Adrenal gland (tissue), 12 donors: Measurements from ENCODE around the gene MYBPHL. TPM values are rescaled to one million over a fixed set of nuclear protein-coding genes. Genes with fewer than 3 reads are reported as not detected.

Experiments
- DNase-seq, 7 donors: peaks; one replicate each; pipeline ENCODE4 v3.0.0-alpha.2; 2019 to 2020
- H3K27ac ChIP-seq, 5 donors: fragments of 200-600 bp; sonication (generic) in 4 of 5; 1 replicate in 3 of 5; 2 replicates in 2 of 5; pipeline versions ENCODE4 v1.5.1 to v1.8.0; 2016 to 2020; ENCODE audit warnings: mild to moderate bottlenecking in 1 of 5
- H3K27me3 ChIP-seq: fragments of 200-600 bp; 2 replicates; pipeline ENCODE4 v1.8.0; 2021
- H3K36me3 ChIP-seq, 2 donors: fragments of 200-600 bp; replicated peaks in 1 of 2; 1 replicate in 1 of 2; 2 replicates in 1 of 2; pipeline versions ENCODE4 v1.5.1 to v1.8.0; 2018 to 2022
- H3K4me1 ChIP-seq, 2 donors: fragments of 200-600 bp; replicated peaks in 1 of 2; 1 replicate in 1 of 2; 2 replicates in 1 of 2; pipeline versions ENCODE4 v1.5.1 to v1.8.0; 2018 to 2021
- H3K4me3 ChIP-seq, 4 donors: fragments of 200-600 bp; sonication (generic) in 3 of 4; one replicate each; pipeline ENCODE4 v1.5.1; 2016 to 2018
- H3K9me3 ChIP-seq, 3 donors: fragments of 200-600 bp; sonication (generic) in 1 of 3; replicated peaks in 1 of 3; 1 replicate in 2 of 3; 2 replicates in 1 of 3; pipeline versions ENCODE4 v1.5.1 to v1.8.0; 2016 to 2021
- POLR2A ChIP-seq, 2 donors: fragments of 450-650 bp; IDR thresholded peaks; one replicate each; pipeline ENCODE4 v1.6.1; 2017; ENCODE audit warnings: antibody characterized with exemption in 2 of 2, mild to moderate bottlenecking in 2 of 2, moderate library complexity in 1 of 2
- WGBS, 4 donors: extraction: QIAGEN DNeasy Blood & Tissue Kit in 2 of 4; methylation state at CpG; one replicate each; pipeline versions ENCODE4 v1.1.5 to v1.1.7; 2013 to 2017; 5-methylcytosine and 5-hydroxymethylcytosine counted together
- intact Hi-C, 2 donors: fragments of 100-400 bp; cut with DNase I; formaldehyde crosslinking; loops; one replicate each; pipeline versions ENCODE4 v1.14.1 to v1.15.0; 2022 to 2023
- polyA plus RNA-seq, 3 donors: library from polyadenylated mRNA; stranded (reverse); fragments of 200-250 nt in 2 of 3; fragments of 350-450 nt in 1 of 3; fragmentation: Illumina TruSeq in 1 of 3; extraction: RNeasy Lipid Tissue Mini Kit (QIAGEN cat#74804) in 1 of 3; gene quantifications; one replicate each; pipeline ENCODE4 v1.2.3, GENCODE V29; 2013 to 2014
- total RNA-seq, 9 donors: library from RNA; depleted of rRNA in 4 of 9; stranded (reverse); fragments of >200 nt in 4 of 9; fragments of 120-200 nt in 1 of 9; fragmentation: NEBNext Ultra II Directional in 1 of 9; extraction: Animal tissue kit (Norgen Biotek cat#: 25700) in 1 of 9; gene quantifications; one replicate each; pipeline versions ENCODE4 v1.1.0 to v1.2.4, GENCODE V29; 2013 to 2023
- TF ChIP-seq, protein P1 (sequence below), 6 experiments: fragments of 450-650 bp in 4 of 6; fragments of 200-600 bp in 2 of 6; sonication (generic) in 1 of 6; IDR thresholded peaks; 1 replicate in 5 of 6; 2 replicates in 1 of 6; pipeline versions ENCODE4 v1.5.1 to v1.8.0; 2016 to 2021; ENCODE audit warnings: antibody characterized with exemption in 6 of 6, mild to moderate bottlenecking in 2 of 6, moderate library complexity in 1 of 6
- donor health status: healthy with polysubstance abuse.
- donor health status: Bipolar disorder and iron deficiency.
- donor health status: DM: yes; HTN: yes; CAD: no.
- donor health status: DM: no; HTN: no; CAD: no.
- donor health status: DM: no; HTN: no; CAD: no.
- donor health status: DM: yes; HTN: yes; CAD: no.

MYBPHL gene
- total and polyA plus RNA-seq, 12 donors: 0.32 to 12.3 (median 0.51) TPM; not detected in 6

DNA sequence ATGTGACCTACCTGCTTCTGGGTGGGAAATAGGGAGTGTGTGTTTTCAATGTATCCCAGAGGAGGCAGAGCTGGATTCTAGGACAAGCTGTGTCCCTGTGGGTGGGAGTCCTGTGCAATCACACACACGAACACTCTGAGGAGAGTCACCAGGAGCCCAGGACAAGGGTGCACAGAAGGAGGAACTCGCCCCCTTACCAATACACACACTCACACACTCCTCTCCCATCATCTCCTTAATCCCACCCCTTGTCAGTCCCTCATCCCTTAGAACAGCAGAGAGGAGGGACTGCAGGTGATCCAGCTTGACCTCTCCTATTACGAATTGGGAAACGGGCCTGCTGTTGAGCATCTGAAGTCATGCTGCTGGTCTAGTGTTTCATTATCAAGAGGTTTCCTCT is 8.5 kb upstream of the MYBPHL start:
- peaks cover 0 to 7% of the 10 kb centered on the region in 2 donors for H3K36me3 ChIP-seq
- TF ChIP-seq, protein P1, sequence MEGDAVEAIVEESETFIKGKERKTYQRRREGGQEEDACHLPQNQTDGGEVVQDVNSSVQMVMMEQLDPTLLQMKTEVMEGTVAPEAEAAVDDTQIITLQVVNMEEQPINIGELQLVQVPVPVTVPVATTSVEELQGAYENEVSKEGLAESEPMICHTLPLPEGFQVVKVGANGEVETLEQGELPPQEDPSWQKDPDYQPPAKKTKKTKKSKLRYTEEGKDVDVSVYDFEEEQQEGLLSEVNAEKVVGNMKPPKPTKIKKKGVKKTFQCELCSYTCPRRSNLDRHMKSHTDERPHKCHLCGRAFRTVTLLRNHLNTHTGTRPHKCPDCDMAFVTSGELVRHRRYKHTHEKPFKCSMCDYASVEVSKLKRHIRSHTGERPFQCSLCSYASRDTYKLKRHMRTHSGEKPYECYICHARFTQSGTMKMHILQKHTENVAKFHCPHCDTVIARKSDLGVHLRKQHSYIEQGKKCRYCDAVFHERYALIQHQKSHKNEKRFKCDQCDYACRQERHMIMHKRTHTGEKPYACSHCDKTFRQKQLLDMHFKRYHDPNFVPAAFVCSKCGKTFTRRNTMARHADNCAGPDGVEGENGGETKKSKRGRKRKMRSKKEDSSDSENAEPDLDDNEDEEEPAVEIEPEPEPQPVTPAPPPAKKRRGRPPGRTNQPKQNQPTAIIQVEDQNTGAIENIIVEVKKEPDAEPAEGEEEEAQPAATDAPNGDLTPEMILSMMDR (IDR thresholded peaks at IDR 0.05): no peak
- no peak for TF ChIP-seq POLR2A (IDR thresholded peaks at IDR 0.05)
- H3K27me3 ChIP-seq: no peaks in the 10 kb centered on the region
- no peaks in the 10 kb centered on the region for H3K9me3 ChIP-seq
- H3K27ac ChIP-seq: no peak overlapping the region
- DNase-seq: peak in 1 of 7 donors; percentile 5
- intact Hi-C loops: no loop called here
- H3K4me1 ChIP-seq: no peaks in the 10 kb centered on the region
- H3K4me3 ChIP-seq: no peak overlapping the region
- 94 to 96% (median 95%) methylated on average over 4 of the region's 4 CpGs for WGBS, 4 donors

DNA sequence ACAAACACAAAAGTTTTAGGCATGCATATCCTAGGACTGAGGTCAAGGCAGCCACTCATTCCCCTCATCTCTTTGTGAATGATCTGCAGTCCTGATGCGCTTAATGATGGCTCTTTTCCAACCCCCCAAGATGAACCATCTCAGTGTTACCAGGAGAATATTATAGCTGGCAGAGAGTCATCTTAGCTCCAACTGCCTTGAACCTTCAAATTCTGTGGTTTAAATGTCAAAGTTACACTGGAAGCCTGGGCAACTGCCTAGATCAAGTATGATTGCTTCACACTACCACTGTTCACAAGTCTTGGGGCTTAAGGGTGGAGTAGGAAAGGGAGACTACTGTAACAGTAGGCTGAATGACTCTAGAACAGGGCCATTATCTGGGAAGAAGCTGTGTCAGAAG is 8.0 kb upstream of the MYBPHL start:
- 91 to 100% (median 98%) methylated on average over 1 of the region's 1 CpG for WGBS, 4 donors
- Histone ChIP-seq H3K27ac (no peak overlapping the region), H3K36me3 (peaks cover 0 to 7% of the 10 kb centered on the region in 2 donors), H3K9me3 (no peaks in the 10 kb centered on the region), H3K4me3 (no peak overlapping the region), H3K4me1 (no peaks in the 10 kb centered on the region), H3K27me3 (no peaks in the 10 kb centered on the region)
- TF ChIP-seq, protein P1 (IDR thresholded peaks at IDR 0.05): no peak
- no peak for TF ChIP-seq POLR2A (IDR thresholded peaks at IDR 0.05)
- intact Hi-C loops: no loop called here
- peak in 1 of 7 donors; percentile 3 for DNase-seq

DNA sequence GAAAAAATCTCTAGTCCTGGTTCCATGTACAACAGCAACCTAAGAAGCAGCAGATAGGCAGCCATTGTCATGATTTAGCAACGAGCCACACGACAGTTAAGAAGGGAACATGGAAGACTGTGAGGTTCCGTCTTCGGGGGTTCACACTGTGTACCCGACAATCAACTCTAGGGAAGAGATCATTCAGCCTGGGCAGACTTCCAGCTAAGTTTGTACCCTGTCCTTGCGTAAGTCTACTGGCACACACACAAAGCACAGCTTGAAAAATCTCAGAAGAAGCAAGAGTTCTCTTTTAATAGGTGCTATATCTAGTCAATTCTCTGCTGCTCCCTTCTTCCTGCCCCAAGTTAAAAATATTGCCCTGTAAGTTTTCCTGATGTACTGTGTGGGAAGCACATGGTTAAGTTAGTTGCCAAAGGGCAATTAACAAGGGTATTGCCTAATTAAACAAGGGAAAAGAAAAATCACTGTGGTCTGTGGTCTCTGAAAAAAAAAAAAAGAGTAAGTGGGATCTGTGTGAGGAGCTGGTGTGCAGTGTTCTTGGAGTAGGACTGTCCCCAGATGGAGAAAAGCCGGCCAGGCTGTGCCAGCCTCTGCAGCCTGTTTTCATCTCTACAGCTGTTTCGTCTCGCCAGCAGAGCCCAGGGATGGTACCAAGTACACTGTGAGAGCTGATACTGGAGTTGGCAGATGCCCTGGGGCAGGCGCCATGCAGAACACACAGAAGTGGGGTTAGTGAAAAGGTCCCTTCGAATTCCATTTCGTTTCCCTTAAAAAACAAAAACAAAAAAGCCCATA is 6.4 kb upstream of the MYBPHL start:
- no peak for TF ChIP-seq POLR2A (IDR thresholded peaks at IDR 0.05)
- TF ChIP-seq, protein P1 (IDR thresholded peaks at IDR 0.05): no peak
- no peak overlapping the region for H3K27ac ChIP-seq
- H3K4me1 ChIP-seq: no peaks in the 10 kb centered on the region
- no peak overlapping the region for H3K4me3 ChIP-seq
- no peaks in the 10 kb centered on the region for H3K27me3 ChIP-seq
- intact Hi-C loops: no loop called here
- peaks cover 0 to 7% of the 10 kb centered on the region in 2 donors for H3K36me3 ChIP-seq
- peak in 4 of 7 donors; percentile 22 to 67 (median 46) for DNase-seq
- WGBS, 4 donors: 70 to 75% (median 73%) methylated on average over 12 of the region's 12 CpGs
- no peaks in the 10 kb centered on the region for H3K9me3 ChIP-seq

DNA sequence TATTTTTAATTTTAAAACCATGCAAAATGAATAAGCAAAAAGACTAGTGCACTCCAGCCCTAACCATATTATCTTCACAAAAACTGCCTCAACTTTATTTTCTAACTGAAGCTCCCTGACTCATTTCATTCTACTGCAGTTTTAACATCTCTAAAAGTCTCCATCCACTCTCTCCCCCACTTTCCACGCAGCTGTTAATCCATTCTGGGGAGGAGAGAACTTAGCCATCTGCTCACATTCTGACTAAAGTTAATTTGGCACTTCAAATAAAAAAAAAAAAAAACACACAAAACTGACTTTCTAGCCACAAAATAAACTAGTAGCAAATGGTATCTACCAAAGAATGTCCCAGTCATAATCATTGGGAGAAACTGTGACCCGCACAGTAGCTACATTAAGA is 5.4 kb upstream of the MYBPHL start:
- Histone ChIP-seq H3K9me3 (no peaks in the 10 kb centered on the region), H3K27ac (no peak overlapping the region), H3K4me1 (peaks cover 0 to 6% of the 10 kb centered on the region in 2 donors), H3K4me3 (no peak overlapping the region), H3K27me3 (no peaks in the 10 kb centered on the region), H3K36me3 (peaks cover 0 to 2% of the 10 kb centered on the region in 2 donors)
- intact Hi-C loops: no loop called here
- DNase-seq: no peak
- 95 to 98% (median 96%) methylated on average over 2 of the region's 2 CpGs for WGBS, 4 donors
- TF ChIP-seq, protein P1 (IDR thresholded peaks at IDR 0.05): no peak
- no peak for TF ChIP-seq POLR2A (IDR thresholded peaks at IDR 0.05)
